ENCODE measurements around the gene GLP1R. TPM values are rescaled to one million over a fixed set of nuclear protein-coding genes. Genes with fewer than 3 reads are reported as not detected.

Gene GLP1R
- total RNA-seq, 1 experiment from 2014 or later, result 1.8 TPM

DNA sequence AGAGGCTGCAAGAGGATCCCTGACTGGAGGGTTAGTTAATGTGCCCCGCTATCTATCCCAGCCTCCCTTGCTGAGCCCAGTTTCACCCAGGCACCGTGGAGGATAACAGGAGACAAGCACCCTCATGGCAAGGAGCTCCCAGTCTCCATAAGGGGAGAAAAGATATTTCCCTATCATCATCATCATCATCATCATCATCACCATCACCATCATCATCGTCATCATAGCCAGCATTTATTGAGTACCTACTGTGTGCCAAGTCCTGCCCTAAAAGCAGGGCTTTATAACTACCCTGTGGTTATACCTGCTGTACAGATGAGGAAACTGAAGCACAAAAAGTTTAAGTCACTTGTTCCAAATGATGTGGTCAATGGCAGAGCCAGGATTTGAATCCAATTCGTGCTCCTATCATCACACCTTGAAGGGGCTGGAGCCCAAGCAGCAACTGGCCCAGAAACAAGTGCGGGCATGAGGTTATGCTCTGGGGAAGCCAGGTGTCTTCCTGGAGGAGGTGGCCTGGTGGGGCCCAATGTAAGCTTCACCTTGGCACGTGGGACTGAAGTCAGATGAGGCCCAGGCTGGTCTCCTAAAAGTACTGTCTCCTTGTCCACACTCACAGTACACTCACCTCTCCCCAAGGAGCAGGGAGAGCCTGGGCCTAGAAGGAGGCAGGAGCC, 10.0 kb downstream of the GLP1R start (continued):
- TF ChIP-seq, protein P1, sequence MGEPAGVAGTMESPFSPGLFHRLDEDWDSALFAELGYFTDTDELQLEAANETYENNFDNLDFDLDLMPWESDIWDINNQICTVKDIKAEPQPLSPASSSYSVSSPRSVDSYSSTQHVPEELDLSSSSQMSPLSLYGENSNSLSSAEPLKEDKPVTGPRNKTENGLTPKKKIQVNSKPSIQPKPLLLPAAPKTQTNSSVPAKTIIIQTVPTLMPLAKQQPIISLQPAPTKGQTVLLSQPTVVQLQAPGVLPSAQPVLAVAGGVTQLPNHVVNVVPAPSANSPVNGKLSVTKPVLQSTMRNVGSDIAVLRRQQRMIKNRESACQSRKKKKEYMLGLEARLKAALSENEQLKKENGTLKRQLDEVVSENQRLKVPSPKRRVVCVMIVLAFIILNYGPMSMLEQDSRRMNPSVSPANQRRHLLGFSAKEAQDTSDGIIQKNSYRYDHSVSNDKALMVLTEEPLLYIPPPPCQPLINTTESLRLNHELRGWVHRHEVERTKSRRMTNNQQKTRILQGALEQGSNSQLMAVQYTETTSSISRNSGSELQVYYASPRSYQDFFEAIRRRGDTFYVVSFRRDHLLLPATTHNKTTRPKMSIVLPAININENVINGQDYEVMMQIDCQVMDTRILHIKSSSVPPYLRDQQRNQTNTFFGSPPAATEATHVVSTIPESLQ (CRISPR knock-in tag; IDR thresholded peaks at IDR 0.05), result no peak
- no peak for TF ChIP-seq RORB (CRISPR knock-in tag; IDR thresholded peaks at IDR 0.05)
- TF ChIP-seq, protein P2, sequence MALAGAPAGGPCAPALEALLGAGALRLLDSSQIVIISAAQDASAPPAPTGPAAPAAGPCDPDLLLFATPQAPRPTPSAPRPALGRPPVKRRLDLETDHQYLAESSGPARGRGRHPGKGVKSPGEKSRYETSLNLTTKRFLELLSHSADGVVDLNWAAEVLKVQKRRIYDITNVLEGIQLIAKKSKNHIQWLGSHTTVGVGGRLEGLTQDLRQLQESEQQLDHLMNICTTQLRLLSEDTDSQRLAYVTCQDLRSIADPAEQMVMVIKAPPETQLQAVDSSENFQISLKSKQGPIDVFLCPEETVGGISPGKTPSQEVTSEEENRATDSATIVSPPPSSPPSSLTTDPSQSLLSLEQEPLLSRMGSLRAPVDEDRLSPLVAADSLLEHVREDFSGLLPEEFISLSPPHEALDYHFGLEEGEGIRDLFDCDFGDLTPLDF (CRISPR knock-in tag; IDR thresholded peaks at IDR 0.05), result no peak

DNA sequence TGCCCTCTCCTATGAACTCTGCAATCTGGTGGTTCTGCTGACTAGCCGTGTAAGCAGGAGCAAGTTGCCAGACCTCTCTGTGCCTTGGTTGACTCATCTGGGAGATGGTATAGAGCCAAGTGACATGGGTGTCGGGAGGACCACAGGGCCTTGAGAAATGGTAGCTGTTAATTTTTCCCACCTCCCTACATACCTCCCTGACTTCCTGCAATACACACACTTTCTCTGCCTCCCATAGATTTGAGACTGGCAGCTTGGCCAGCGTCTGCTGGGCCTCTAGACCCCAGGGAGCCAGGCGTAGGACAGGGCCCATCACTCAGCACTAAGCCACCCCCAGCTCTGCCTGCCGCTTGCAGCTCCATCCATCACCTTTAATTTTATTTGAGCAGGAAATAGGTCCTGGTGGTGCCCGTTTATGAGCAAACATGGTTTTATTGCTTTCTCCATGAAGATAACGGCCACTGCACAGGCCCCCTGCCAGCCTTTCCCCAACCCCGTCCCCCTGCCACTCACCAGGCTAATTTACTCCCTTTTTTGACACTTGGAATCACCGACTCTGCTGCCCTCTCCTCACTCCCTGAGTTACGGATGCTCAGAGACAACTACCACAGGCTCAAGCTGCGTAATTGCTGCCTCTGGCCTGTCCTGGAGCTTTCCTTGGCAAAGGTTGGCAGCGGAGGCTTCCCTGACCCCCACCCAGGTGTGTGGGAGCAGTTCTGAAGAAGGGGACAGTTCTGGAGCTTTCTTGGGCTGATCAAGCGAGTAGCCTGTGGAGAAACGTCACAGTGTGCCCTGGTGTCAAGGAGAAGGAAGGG, 11.1 kb downstream of the GLP1R start:
- DNase-seq (ENCODE audit: low spot score) (no peak), ATAC-seq (no peak)
- Mint-ChIP-seq H3K4me3 (no peak overlapping the region), H3K36me3 (no peaks in the 10 kb centered on the region), H3K9me3 (no peaks in the 10 kb centered on the region), H3K27me3 (ENCODE audit: low read depth) (no peaks in the 10 kb centered on the region), H3K4me1 (no peaks in the 10 kb centered on the region; the same call in 1 of the 2 replicates), H3K27ac (no peak overlapping the region)
- CTCF ChIA-PET, result interaction anchor here (0.7 to 2.7 kb wide), 2 partner anchors 30 to 63 kb away, joined by 3 to 11 read pairs; no protein-coding TSS in a partner anchor
- POLR2A ChIA-PET, result interaction anchor here (0.6 kb wide), 1 partner anchor 1568 kb away, joined by 3 read pairs; no protein-coding TSS in a partner anchor
- TF ChIP-seq, protein P3, sequence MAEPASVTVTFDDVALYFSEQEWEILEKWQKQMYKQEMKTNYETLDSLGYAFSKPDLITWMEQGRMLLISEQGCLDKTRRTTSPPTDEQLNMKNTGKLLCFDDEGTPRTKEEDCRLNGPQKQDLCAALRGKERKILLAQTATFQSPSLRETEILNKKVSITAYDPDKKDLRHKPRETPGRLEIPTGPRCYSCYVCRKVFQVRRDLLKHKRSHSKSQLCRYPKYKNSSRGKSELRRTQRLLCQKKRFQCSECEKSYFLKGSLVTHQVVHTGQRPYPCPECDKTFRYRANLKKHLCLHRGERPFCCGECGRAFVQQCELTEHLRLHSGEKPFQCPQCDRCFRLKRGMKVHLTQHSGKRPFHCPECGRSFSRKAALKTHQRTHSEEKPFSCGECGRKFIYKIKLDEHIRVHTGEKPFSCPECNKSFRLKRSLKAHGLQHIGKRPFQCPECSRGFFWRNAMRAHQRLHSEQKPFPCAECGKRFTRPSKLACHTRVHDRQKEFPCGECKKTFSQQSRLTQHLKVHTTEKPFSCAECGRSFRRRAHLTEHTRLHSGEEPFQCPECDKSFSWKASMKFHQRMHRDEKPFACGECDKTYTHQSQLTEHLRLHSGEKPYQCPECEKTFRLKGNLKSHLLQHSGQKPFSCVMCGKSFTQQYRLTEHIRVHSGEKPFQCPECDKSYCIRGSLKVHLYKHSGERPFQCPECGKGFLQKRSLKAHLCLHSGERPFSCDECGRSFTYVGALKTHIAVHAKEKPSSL (CRISPR knock-in tag; conservative IDR thresholded peaks at IDR 0.05), result no peak
- TF ChIP-seq, protein P4, sequence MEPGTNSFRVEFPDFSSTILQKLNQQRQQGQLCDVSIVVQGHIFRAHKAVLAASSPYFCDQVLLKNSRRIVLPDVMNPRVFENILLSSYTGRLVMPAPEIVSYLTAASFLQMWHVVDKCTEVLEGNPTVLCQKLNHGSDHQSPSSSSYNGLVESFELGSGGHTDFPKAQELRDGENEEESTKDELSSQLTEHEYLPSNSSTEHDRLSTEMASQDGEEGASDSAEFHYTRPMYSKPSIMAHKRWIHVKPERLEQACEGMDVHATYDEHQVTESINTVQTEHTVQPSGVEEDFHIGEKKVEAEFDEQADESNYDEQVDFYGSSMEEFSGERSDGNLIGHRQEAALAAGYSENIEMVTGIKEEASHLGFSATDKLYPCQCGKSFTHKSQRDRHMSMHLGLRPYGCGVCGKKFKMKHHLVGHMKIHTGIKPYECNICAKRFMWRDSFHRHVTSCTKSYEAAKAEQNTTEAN (CRISPR knock-in tag; IDR thresholded peaks at IDR 0.05), result no peak
- TF ChIP-seq ZNF396 (CRISPR knock-in tag; IDR thresholded peaks at IDR 0.05; ENCODE audit: borderline replicate concordance), result no peak
- TF ChIP-seq, protein P5, sequence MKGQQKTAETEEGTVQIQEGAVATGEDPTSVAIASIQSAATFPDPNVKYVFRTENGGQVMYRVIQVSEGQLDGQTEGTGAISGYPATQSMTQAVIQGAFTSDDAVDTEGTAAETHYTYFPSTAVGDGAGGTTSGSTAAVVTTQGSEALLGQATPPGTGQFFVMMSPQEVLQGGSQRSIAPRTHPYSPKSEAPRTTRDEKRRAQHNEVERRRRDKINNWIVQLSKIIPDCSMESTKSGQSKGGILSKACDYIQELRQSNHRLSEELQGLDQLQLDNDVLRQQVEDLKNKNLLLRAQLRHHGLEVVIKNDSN (CRISPR knock-in tag; IDR thresholded peaks at IDR 0.05), result no peak
- TF ChIP-seq, protein P6, sequence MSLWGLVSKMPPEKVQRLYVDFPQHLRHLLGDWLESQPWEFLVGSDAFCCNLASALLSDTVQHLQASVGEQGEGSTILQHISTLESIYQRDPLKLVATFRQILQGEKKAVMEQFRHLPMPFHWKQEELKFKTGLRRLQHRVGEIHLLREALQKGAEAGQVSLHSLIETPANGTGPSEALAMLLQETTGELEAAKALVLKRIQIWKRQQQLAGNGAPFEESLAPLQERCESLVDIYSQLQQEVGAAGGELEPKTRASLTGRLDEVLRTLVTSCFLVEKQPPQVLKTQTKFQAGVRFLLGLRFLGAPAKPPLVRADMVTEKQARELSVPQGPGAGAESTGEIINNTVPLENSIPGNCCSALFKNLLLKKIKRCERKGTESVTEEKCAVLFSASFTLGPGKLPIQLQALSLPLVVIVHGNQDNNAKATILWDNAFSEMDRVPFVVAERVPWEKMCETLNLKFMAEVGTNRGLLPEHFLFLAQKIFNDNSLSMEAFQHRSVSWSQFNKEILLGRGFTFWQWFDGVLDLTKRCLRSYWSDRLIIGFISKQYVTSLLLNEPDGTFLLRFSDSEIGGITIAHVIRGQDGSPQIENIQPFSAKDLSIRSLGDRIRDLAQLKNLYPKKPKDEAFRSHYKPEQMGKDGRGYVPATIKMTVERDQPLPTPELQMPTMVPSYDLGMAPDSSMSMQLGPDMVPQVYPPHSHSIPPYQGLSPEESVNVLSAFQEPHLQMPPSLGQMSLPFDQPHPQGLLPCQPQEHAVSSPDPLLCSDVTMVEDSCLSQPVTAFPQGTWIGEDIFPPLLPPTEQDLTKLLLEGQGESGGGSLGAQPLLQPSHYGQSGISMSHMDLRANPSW (CRISPR knock-in tag; conservative IDR thresholded peaks at IDR 0.05; ENCODE audit: low read depth), result no peak
- no peak for TF ChIP-seq FOXP1 (CRISPR knock-in tag; IDR thresholded peaks at IDR 0.05; ENCODE audit: borderline replicate concordance)
- TF ChIP-seq, protein P7, sequence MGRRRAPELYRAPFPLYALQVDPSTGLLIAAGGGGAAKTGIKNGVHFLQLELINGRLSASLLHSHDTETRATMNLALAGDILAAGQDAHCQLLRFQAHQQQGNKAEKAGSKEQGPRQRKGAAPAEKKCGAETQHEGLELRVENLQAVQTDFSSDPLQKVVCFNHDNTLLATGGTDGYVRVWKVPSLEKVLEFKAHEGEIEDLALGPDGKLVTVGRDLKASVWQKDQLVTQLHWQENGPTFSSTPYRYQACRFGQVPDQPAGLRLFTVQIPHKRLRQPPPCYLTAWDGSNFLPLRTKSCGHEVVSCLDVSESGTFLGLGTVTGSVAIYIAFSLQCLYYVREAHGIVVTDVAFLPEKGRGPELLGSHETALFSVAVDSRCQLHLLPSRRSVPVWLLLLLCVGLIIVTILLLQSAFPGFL (CRISPR knock-in tag; IDR thresholded peaks at IDR 0.05; ENCODE audit: borderline replicate concordance), result no peak
- TF ChIP-seq ZNF317 (CRISPR knock-in tag; IDR thresholded peaks at IDR 0.05; ENCODE audit: borderline replicate concordance, low read depth), result no peak
- TF ChIP-seq TCF7 (CRISPR knock-in tag; IDR thresholded peaks at IDR 0.05; ENCODE audit: low read depth), result no peak
- TF ChIP-seq ZNF423 (CRISPR knock-in tag; IDR thresholded peaks at IDR 0.05), result no peak
- TF ChIP-seq, protein P8, sequence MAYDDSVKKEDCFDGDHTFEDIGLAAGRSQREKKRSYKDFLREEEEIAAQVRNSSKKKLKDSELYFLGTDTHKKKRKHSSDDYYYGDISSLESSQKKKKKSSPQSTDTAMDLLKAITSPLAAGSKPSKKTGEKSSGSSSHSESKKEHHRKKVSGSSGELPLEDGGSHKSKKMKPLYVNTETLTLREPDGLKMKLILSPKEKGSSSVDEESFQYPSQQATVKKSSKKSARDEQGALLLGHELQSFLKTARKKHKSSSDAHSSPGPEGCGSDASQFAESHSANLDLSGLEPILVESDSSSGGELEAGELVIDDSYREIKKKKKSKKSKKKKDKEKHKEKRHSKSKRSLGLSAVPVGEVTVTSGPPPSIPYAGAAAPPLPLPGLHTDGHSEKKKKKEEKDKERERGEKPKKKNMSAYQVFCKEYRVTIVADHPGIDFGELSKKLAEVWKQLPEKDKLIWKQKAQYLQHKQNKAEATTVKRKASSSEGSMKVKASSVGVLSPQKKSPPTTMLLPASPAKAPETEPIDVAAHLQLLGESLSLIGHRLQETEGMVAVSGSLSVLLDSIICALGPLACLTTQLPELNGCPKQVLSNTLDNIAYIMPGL (CRISPR knock-in tag; IDR thresholded peaks at IDR 0.05), result no peak
- TF ChIP-seq, protein P9, sequence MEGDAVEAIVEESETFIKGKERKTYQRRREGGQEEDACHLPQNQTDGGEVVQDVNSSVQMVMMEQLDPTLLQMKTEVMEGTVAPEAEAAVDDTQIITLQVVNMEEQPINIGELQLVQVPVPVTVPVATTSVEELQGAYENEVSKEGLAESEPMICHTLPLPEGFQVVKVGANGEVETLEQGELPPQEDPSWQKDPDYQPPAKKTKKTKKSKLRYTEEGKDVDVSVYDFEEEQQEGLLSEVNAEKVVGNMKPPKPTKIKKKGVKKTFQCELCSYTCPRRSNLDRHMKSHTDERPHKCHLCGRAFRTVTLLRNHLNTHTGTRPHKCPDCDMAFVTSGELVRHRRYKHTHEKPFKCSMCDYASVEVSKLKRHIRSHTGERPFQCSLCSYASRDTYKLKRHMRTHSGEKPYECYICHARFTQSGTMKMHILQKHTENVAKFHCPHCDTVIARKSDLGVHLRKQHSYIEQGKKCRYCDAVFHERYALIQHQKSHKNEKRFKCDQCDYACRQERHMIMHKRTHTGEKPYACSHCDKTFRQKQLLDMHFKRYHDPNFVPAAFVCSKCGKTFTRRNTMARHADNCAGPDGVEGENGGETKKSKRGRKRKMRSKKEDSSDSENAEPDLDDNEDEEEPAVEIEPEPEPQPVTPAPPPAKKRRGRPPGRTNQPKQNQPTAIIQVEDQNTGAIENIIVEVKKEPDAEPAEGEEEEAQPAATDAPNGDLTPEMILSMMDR (IDR thresholded peaks at IDR 0.05), result no peak
- no peak for TF ChIP-seq ESRRA (CRISPR knock-in tag; IDR thresholded peaks at IDR 0.05; ENCODE audit: borderline replicate concordance)
- no peak for TF ChIP-seq ZNF263 (CRISPR knock-in tag; IDR thresholded peaks at IDR 0.05; ENCODE audit: low read depth)

All from WTC11 (cell line).